K562 (cell line): ENCODE data around the gene LAMB3. TPM values are rescaled to one million over a fixed set of nuclear protein-coding genes. Genes with fewer than 3 reads are reported as not detected.

ENCODE experiments used
- ATAC-seq: fragments of 200-7000 bp; cut with Tn5 transposase; 3 replicates; pipeline ENCODE4 v1.9.1; 2020; ENCODE audit warnings: moderate library complexity
- BruUV-seq: library from RNA; stranded (reverse); fragments of 400-500 nt; replicated peaks from 2 replicates; lab custom pipeline; 2021; lab: Mats Ljungman, UMichigan
- CTCF ChIA-PET: fragments of 300-600 bp; formaldehyde crosslinking; extraction: SDS; loops from one replicate; lab custom pipeline; 2021; ENCODE audit warnings: low intra/inter-chr PET ratio; lab: Yijun Ruan, JAX
- POLR2A ChIA-PET: fragments of 300-600, 350-650 bp; sonication (Branson Sonifier 250); formaldehyde crosslinking; extraction: SDS; loops from one replicate; lab custom pipeline; 2021; ENCODE audit warnings: antibody characterized with exemption, inconsistent platforms; lab: Yijun Ruan, JAX
- DNase-seq, 4 experiments: peaks; one replicate each; pipeline versions ENCODE4 v3.0.0 to v3.0.0-alpha.2; 2011 to 2018; ENCODE audit warnings: low spot score in 3 of 4, mixed read lengths in 3 of 4; ENCODE audit errors: extremely low read depth in 1 of 4
- FAIRE-seq: peaks from 2 replicates; lab custom pipeline; 2011; peaks lifted over from hg19 to GRCh38; lab: Jason Lieb, UNC
- H2AFZ ChIP-seq: 2 replicates; pipeline ENCODE4 v1.6.0; 2011; ENCODE audit warnings: low read depth, low read length, control low read depth, inconsistent platforms
- H3K27ac ChIP-seq: fragments of 200-600 bp; 3 replicates; pipeline ENCODE4 v1.8.0; 2011; ENCODE audit warnings: low read depth, mild to moderate bottlenecking, control low read depth, inconsistent platforms, low read length, moderate library complexity, mixed read lengths; ENCODE audit errors: extremely low read depth
- H3K27me3 ChIP-seq, 2 experiments: fragments of 300-600 bp in 1 of 2; 2 replicates in 1 of 2; 3 replicates in 1 of 2; pipeline versions ENCODE4 v1.6.0 to v1.8.0; 2011; ENCODE audit warnings: inconsistent platforms in 2 of 2, low read length in 2 of 2, mild to moderate bottlenecking in 1 of 2, mixed read lengths in 1 of 2, moderate library complexity in 1 of 2; ENCODE audit not compliant: control insufficient read depth in 2 of 2, insufficient read depth in 2 of 2
- H3K36me3 ChIP-seq: fragments of 300-600 bp; 3 replicates; pipeline ENCODE4 v1.8.0; 2011; ENCODE audit warnings: mild to moderate bottlenecking, low read length, inconsistent platforms; ENCODE audit not compliant: control insufficient read depth, insufficient read depth
- H3K4me1 ChIP-seq, 2 experiments: fragments of 200-600 bp in 1 of 2; replicated peaks in 1 of 2; 2 replicates in 1 of 2; 3 replicates in 1 of 2; pipeline versions ENCODE4 v1.5.1 to v1.8.0; 2011; ENCODE audit warnings: inconsistent platforms in 2 of 2, low read length in 2 of 2, mild to moderate bottlenecking in 1 of 2, mixed read lengths in 1 of 2, moderate library complexity in 1 of 2; ENCODE audit not compliant: control insufficient read depth in 2 of 2, insufficient read depth in 2 of 2
- H3K4me2 ChIP-seq: 2 replicates; pipeline ENCODE4 v1.6.1; 2011; ENCODE audit warnings: low read length, control low read depth, inconsistent platforms, mixed read lengths; ENCODE audit not compliant: insufficient read depth
- H3K4me3 ChIP-seq: fragments of 200-600 bp; sonication (generic), shearing (Covaris generic); 2 replicates; pipeline ENCODE4 v1.5.1; 2016; ENCODE audit warnings: control low read depth, inconsistent platforms
- H3K79me2 ChIP-seq: fragments of 200-600 bp; 3 replicates; pipeline ENCODE4 v1.8.0; 2011; ENCODE audit warnings: low read length, inconsistent platforms; ENCODE audit not compliant: control insufficient read depth, insufficient read depth
- H3K9ac ChIP-seq, 2 experiments: 2 replicates each; pipeline versions ENCODE4 v1.6.0 to v1.6.1; 2011; ENCODE audit warnings: low read depth in 2 of 2, low read length in 2 of 2, control low read depth in 1 of 2, inconsistent platforms in 1 of 2, mild to moderate bottlenecking in 1 of 2, mixed read lengths in 1 of 2; ENCODE audit not compliant: insufficient read depth in 1 of 2
- H3K9me1 ChIP-seq: one replicate; pipeline ENCODE4 v1.6.0; 2011; ENCODE audit warnings: inconsistent platforms, mild to moderate bottlenecking, low read length, moderate library complexity; ENCODE audit not compliant: control insufficient read depth, insufficient read depth
- H3K9me3 ChIP-seq: replicated peaks from 2 replicates; pipeline ENCODE4 v1.5.1; 2011; ENCODE audit warnings: low read depth, low read length, inconsistent platforms; ENCODE audit not compliant: control insufficient read depth, insufficient read depth
- H4K20me1 ChIP-seq: replicated peaks from 2 replicates; pipeline ENCODE4 v1.6.1; 2011; ENCODE audit warnings: low read length, inconsistent platforms, mixed read lengths; ENCODE audit not compliant: control insufficient read depth, insufficient read depth
- ATF3 ChIP-seq, 2 experiments: fragments of 450-650 bp in 1 of 2; sonication (generic) in 1 of 2; formaldehyde crosslinking in 1 of 2; IDR thresholded peaks in 1 of 2; conservative IDR thresholded peaks in 1 of 2; 2 replicates each; pipeline versions ENCODE4 v1.6.1 to v1.8.1; 2016 to 2023; ENCODE audit warnings: mild to moderate bottlenecking in 2 of 2, moderate library complexity in 2 of 2, inconsistent platforms in 1 of 2, missing genetic modification reagents in 1 of 2
- CC2D1A ChIP-seq: fragments of 450-650 bp; IDR thresholded peaks from 2 replicates; pipeline ENCODE4 v1.6.1; 2017; ENCODE audit warnings: mild to moderate bottlenecking
- CCAR2 ChIP-seq: fragments of 200-400 bp; formaldehyde crosslinking; IDR thresholded peaks from 2 replicates; pipeline ENCODE4 v1.6.1; 2017; ENCODE audit warnings: mild to moderate bottlenecking, low read depth, low read length
- CHD2 ChIP-seq: IDR thresholded peaks from 2 replicates; pipeline ENCODE4 v1.6.1; 2011; ENCODE audit warnings: low read depth, low read length
- FOSL1 ChIP-seq: fragments of 200-800 bp; sonication (Bioruptor generic); conservative IDR thresholded peaks from 2 replicates; pipeline ENCODE4 v1.6.1; 2016; ENCODE audit warnings: missing genetic modification characterization, missing compliant biosample characterization
- POLR3A ChIP-seq: IDR thresholded peaks from 2 replicates; pipeline ENCODE4 v1.6.1; 2011; ENCODE audit warnings: borderline replicate concordance, mild to moderate bottlenecking, moderate library complexity; ENCODE audit not compliant: insufficient read length, insufficient read depth; ENCODE audit errors: extremely low read depth
- XRCC5 ChIP-seq: fragments of 200-400 bp; formaldehyde crosslinking; IDR thresholded peaks from 2 replicates; pipeline ENCODE4 v1.6.1; 2017; ENCODE audit warnings: low read depth, mild to moderate bottlenecking, low read length
- ZEB2 ChIP-seq: fragments of 450-650 bp; IDR thresholded peaks from 2 replicates; pipeline ENCODE4 v1.6.1; 2016
- ZNF354B ChIP-seq: fragments of 250-450 bp; sonication (Bioruptor Pico); IDR thresholded peaks from 2 replicates; pipeline ENCODE4 v1.4.0; 2020
- ZNF639 ChIP-seq, 2 experiments: fragments of 200-800 bp in 1 of 2; sonication (Bioruptor generic) in 1 of 2; sonication (generic) in 1 of 2; formaldehyde crosslinking in 1 of 2; IDR thresholded peaks in 1 of 2; conservative IDR thresholded peaks in 1 of 2; 2 replicates each; pipeline versions ENCODE4 v1.5.0 to v1.6.1; 2016 to 2020; ENCODE audit warnings: missing compliant biosample characterization in 1 of 2, missing genetic modification characterization in 1 of 2, missing genetic modification reagents in 1 of 2
- ZSCAN29 ChIP-seq: fragments of 450-650 bp; IDR thresholded peaks from 2 replicates; pipeline ENCODE4 v1.6.1; 2017
- ZSCAN32 ChIP-seq: fragments of 450-650 bp; formaldehyde crosslinking; IDR thresholded peaks from 2 replicates; pipeline ENCODE4 v1.4.0; 2020; ENCODE audit warnings: mild to moderate bottlenecking, moderate library complexity
- WGBS: fragments of 100-300 bp; shearing (Covaris generic); methylation state at CpG from one replicate; pipeline ENCODE4 v1.1.6; 2016; ENCODE audit warnings: low coverage, mixed read lengths; ENCODE audit not compliant: insufficient coverage; ENCODE audit errors: missing lambda C conversion rate; 5-methylcytosine and 5-hydroxymethylcytosine counted together
- in situ Hi-C: fragments of 300-500 bp; cut with MboI; formaldehyde crosslinking; loops from 4 replicates; pipeline ENCODE4 v1.15.0; 2018; ENCODE audit warnings: inconsistent platforms, mixed read lengths
- intact Hi-C: fragments of 100-400 bp; cut with micrococcal nuclease; formaldehyde crosslinking; loops from 2 replicates; pipeline ENCODE4 v1.14.2; 2022
- polyA plus RNA-seq, 8 experiments: library from polyadenylated mRNA; depleted of rRNA in 4 of 8; stranded (reverse) in 5 of 8; unstranded in 3 of 8; fragments of >200 nt; fragmentation: Nextera tagmentation in 2 of 8; fragmentation: Illumina TruSeq in 1 of 8; extraction: Ambion mirVana in 2 of 8; extraction: Trizol in 1 of 8; gene quantifications; 2 replicates each; pipeline versions ENCODE4 v1.2.1 to v1.2.3, GENCODE V29; 2011 to 2014; ENCODE audit warnings: inconsistent platforms in 1 of 8, missing spikeins in 1 of 8
- total RNA-seq, 7 experiments: library from RNA; depleted of rRNA in 6 of 7; stranded (reverse); fragments of >200 nt in 6 of 7; fragmentation: Illumina TruSeq in 2 of 7; extraction: Trizol in 2 of 7; gene quantifications; 2 replicates each; pipeline versions ENCODE4 v1.2.1 to v1.2.3, GENCODE V29; 2011 to 2021; ENCODE audit warnings: low replicate concordance in 1 of 7
- TF ChIP-seq, protein P1 (sequence below): fragments of 450-650 bp; formaldehyde crosslinking; IDR thresholded peaks from 2 replicates; pipeline ENCODE4 v1.4.0; 2020; ENCODE audit warnings: mild to moderate bottlenecking

LAMB3 gene
- total and polyA plus RNA-seq, 9 of the 15 experiments (the other 6 are each of a cell fraction or from before 2014, with no cell fraction given), result 0.08 to 1.3 (median 0.91) TPM

DNA sequence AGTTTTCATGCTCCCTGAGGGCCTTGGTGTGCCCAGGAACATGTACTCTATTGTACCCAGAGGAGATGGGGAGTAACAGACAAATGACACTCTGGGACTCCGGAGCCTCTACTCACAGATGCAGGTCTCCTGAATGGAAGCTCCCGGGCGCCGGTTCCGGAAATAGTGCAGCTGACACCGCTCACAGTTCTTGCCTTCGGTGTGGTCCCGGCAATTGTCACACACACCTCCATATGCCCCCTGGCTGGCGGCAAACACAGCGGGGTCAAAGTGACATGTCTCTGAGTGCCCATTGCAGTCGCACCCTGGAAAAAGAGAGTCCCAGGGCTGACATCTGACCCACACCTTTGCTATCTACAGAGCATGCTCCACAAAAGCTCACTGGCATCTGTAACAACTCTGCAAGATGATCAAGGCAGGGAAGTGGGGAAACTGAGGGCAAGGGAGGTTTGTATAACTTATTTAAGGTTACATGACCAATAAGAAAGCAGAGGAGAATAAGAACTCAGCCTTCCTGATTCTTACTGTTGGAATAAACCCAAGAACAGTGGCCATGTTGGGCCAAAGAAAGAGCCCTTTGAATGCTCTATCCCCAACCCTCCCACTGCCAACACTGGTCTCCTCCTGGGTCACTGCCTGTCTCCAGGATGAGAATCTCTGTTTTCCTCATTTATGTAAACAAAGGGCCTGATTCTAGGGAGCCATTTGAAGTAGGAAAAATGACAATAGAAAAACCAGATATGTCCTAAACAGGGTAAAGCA lies 22.4 kb downstream of the LAMB3 start:
- Histone ChIP-seq H3K4me1 (peaks cover 0 to 24% of the 10 kb centered on the region in 2 experiments; a peak in 3 of 5 replicates), H3K9me1 (peaks cover 3% of the 10 kb centered on the region), H3K27ac (no peak overlapping the region), H2AFZ (no peak overlapping the region), H3K36me3 (no peaks in the 10 kb centered on the region), H3K9ac (no peak overlapping the region), H3K4me3 (no peak overlapping the region), H3K4me2 (no peak overlapping the region), H3K79me2 (no peaks in the 10 kb centered on the region), H4K20me1 (0 out of 2 replicates have a peak, but pooled peaks cover 5% of the 10 kb centered on the region), H3K9me3 (no peaks in the 10 kb centered on the region), H3K27me3 (peaks cover 14 to 59% of the 10 kb centered on the region in 2 experiments; a peak in 4 of 5 replicates)
- intact Hi-C loops, result no loop called here
- DNase-seq (no peak), ATAC-seq (no peak), FAIRE-seq (no peak)
- ChIA-PET CTCF (no interaction called here), POLR2A (interaction anchor here (0.6 to 1.2 kb wide), 7 partner anchors 14 to 147 kb away, joined by 3 to 6 read pairs (median 3); partner anchors contain the start of gene CAMK1G)
- in situ Hi-C loops, result no loop called here
- no TSS peak for BruUV-seq
- WGBS, result 23% methylated on average over 11 of the region's 11 CpGs
- TF ChIP-seq XRCC5 (no peak), ZSCAN32 (no peak), POLR3A (no peak), CCAR2 (no peak), ZNF639 (CRISPR knock-in tag; conservative IDR thresholded peaks at IDR 0.05 in 1 of 2, IDR thresholded peaks at IDR 0.05 in 1 of 2) (no peak), FOSL1 (no peak), ZEB2 (no peak), CC2D1A (no peak), ZNF354B (CRISPR knock-in tag) (no peak), ATF3 (IDR thresholded peaks at IDR 0.05) (no peak), ATF3 (CRISPR knock-in tag; conservative IDR thresholded peaks at IDR 0.05) (no peak), CHD2 (no peak), ZSCAN29 (no peak)
- TF ChIP-seq, protein P1, sequence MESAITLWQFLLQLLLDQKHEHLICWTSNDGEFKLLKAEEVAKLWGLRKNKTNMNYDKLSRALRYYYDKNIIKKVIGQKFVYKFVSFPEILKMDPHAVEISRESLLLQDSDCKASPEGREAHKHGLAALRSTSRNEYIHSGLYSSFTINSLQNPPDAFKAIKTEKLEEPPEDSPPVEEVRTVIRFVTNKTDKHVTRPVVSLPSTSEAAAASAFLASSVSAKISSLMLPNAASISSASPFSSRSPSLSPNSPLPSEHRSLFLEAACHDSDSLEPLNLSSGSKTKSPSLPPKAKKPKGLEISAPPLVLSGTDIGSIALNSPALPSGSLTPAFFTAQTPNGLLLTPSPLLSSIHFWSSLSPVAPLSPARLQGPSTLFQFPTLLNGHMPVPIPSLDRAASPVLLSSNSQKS (CRISPR knock-in tag), result no peak
